Mesenteric fat pad (tissue), 1 donor: ENCODE measurements around the gene HAGH. TPM values are rescaled to one million over a fixed set of nuclear protein-coding genes. Genes with fewer than 3 reads are reported as not detected.

Experiments
- DNase-seq: peaks from one replicate; pipeline ENCODE4 v3.0.0-alpha.2; 2020; ENCODE audit warnings: low spot score
- total RNA-seq: library from RNA; stranded (reverse); fragmentation: NEBNext Ultra II Directional; extraction: Animal tissue kit (Norgen Biotek cat#: 25700); gene quantifications from one replicate; pipeline ENCODE4 v1.2.1, GENCODE V29; 2021
- donor health status: DM: yes; HTN: yes; CAD: no.

Gene HAGH
- total RNA-seq, 1 donor from 2014 or later: 58.4 TPM

DNA sequence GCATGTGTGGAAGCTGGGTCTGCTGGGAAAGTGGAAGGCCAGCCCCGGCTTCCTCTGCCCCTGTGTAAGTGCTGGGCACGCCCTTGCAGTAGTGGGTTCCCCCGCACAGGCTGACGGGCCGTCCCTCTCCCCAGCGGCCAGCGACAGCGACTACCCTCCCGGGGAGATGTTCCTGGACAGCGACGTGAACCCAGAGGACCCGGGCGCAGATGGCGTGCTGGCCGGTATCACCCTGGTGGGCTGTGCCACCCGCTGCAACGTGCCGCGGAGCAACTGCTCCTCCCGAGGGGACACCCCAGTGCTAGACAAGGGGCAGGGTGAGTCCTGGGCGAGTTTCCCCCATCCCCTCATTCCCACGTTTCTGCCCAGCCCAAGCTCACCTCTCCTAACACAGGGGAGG, 60.8 kb downstream of the HAGH start:
- DNase-seq: no peak

DNA sequence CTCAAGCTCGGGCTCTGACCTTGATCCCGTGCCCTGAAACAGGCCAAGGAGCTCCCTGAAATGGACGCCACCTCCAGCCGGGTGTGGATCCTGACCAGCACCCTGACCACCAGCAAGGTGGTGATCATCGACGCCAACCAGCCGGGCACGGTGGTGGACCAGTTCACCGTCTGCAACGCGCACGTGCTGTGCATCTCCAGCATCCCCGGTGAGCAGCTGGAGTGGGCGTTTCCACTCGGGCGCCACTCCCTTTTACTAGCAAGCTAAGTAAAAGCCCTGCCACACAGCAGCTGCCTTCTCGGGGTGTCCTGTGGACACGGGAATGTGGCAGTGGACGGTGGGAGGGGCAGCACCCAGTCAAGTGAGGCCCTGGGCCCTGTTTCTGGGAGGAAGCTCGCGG, 61.7 kb downstream of the HAGH start:
- no peak for DNase-seq

DNA sequence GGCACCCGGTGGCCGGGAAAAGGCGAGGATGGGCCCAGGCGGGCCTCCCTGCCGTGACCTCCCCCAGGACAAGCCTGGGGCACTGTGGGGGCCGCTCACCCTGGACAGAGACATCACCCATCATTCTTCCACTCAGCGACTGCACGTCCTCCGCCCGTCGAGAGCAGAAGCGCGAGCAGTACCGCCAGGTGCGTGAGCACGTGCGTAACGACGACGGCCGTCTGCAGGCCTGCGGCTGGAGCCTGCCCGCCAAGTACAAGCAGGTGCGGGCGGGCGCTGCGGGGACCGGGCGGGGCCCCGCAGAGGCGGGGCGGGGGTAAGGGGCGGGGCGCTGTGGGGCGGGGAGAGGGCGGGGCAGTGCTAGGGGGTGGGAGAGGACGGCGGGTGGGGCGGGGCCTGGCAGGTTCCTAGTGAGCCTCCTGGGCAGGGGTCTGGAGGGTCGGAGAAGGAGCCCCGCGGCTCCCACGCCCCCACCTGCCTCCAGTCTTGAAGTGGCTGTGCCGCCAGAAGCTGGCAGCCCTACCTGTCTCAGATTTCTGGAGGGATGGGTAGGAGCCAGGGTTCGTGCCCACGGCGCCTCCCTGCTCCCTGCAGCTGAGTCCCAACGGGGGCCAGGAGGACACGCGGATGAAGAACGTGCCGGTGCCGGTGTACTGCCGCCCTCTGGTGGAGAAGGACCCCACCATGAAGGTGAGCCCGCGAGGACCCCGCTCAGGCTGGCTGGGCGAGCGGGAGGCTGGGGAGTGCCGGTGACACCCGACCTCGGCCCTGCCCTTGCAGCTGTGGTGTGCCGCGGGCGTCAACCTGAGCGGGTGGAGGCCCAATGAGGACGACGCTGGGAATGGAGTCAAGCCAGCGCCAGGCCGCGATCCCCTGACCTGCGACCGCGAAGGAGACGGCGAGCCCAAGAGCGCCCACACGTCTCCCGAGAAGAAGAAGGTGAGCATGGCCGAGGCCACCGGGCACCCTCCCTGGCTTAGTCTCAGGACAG, 62.8 kb downstream of the HAGH start:
- DNase-seq: no peak

DNA sequence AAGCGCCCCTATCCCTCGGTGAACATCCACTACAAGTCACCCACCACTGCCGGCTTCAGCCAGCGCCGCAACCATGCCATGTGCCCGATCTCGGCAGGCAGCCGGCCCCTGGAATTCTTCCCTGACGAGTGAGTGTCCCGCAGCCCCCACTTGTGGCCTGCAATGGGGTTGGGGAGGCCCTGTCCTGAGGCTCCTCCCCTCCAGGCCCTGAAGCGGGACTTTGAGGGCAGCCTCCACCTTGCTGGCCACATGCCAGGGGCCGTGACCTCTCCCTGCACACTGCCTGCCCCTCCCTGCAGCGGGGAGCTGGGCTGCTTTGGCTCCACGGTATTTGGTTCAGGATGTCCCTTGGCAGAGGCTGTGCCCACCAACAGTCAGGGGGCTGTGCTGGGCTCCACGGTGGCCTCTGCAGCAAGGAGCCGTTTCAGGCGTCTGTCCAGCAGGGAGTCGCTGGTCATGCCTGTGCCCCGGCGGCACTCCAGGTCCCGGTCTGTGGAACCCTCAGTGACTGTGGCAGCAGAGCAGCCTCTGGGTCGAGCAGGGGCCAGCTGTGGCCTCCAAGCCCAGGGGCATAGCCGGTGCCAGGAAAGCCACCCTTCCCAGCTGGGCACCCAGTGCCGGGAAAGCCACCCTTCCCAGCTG, 63.6 kb downstream of the HAGH start:
- no peak for DNase-seq

DNA sequence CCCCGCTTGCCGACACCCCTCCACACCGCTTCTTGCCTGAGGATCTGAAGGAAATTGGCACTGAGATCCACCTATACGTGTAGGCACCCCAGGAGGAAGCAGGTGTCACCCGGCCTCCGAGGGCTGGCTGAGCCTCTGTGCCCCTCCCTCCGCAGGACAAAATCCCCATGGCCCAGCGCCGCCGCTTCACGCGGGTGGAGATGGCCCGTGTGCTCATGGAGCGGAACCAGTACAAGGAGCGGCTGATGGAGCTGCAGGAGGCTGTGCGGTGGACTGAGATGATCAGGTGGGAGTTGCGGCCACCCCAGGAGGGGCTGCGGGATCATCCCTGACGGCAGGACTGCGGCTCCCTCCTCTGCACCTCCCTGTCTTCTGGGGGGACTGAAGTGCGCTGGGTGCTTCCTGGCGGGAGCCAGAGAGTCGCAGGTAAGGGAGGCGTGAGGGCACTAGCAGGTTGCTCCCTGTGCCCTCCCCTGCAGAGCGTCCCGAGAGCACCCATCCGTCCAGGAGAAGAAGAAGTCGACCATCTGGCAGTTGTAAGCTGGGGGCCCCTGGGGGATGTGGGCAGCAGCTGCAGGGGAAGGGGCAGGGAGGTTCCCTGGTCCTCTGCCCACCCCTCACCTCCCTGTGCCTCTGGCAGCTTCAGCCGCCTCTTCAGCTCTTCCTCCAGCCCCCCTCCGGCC, 64.3 kb downstream of the HAGH start:
- DNase-seq: no peak

DNA sequence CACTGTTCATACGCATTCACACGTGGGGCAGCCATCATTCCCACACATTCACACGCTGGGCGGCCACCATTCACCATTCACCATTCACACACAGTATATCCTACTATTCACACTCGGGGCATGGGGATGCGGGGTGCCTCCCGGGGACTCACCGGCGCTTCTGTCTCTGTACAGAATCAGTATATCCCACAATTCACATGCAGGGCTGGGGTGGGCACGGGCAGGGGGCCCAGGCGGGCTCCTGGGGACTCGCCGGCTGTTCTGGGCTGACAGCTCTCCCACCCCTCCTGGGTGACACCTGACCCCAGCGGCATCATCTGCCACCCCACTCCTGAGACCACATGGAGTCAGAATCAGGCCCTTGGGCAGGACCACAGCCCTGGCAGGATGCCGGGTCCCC, 64.9 kb downstream of the HAGH start:
- DNase-seq: no peak

DNA sequence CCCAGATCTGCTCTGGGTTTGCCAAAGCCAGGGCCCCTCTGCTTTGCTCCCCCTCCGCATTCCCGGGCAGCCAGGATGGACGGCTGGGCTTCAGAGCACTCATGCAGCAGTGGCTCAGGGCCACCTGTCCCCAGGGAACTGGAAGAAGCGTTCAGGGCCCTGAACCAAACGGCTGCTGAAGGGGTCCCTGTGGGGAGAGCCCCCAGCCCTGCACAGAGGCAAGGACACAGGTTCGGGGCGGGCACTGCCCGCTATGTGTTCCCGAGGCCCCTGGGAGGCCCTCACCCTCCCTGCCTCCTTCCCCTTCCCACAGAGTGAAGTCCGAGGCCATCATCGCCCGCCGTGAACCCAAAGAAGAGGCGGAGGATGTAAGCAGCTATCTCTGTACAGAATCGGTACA, 65.7 kb downstream of the HAGH start:
- DNase-seq: no peak

DNA sequence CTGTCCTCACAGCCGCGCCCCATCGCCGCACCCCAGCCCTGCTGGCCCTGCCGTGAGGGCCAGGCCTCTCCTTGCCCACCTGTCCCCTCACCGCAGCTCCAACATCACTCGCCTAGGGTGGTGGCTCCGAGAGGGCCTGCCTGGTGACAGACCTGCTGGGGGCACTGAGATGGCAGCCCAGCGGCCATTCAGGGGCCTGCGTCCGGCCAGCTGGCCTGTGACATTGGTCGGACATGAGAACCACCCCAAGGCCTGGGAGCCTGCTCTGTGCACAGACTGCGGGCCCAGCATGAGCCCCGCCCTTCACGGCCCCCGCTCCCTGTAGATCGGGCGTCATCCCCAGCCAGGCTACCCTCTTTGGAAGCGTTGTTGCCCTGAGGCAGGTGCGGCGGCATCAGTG, 67.1 kb downstream of the HAGH start:
- no peak for DNase-seq

DNA sequence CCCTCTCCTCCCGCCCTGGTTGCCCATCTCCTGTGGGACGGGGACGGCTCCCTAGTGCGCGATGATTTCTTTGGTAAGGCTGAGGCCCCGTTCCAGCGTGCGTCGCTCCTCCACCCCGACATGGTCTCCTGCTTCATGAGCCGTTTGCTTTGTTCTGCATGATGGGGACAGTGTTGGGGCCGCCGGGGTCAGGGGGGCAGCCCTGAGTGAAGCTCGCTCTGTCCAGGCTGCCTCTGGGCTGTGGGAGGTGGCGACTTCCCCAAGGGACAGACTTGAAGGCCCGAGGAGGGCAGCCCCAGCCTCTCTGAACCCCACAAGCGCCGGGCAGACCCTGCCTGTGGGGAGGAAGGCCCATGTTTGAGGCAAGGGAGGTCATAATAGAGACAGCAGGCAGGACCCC, 67.7 kb downstream of the HAGH start:
- DNase-seq: no peak

DNA sequence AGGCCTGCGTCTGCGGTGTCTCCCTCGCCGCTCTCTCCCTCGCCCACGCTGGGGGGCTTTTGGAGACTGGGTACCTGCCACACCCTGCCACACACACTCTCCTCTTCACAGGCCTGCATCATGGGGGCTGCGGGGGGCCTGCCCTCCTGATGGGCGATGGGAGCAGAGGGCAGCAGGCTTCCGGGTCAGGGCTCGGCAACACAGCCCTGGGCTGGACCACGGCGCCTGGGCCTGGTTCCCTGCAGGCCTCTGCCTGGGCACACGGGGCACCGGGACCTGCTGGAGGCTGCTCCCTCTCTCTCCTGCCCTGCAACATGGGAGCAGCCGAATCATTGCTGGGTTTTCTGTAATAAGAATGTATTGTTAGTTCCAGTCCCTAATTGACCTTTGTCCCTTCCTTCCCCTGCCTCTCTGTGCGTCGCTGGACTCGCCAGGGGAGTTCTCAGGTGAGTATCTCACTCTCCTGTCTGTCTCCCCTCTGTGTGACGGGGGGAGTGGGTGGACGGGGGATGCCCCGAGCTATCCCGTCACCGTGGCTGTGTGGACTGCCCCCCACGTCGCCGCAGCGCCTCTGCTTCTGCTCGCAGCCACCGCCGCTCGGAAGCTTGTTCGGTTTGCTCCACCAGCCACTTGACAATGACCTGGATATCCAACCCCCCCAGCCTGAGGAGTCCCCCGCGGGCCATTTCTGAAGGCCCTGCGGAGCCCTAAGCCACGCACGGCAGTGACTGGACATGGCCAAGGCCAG, 68.7 kb downstream of the HAGH start:
- no peak for DNase-seq

Other genes starting within 250 kb of the HAGH start
- 12.7 TPM for gene IFT140, start 214.8 kb downstream of the HAGH start, total RNA-seq
- 15.4 TPM for gene CRAMP1, start 214.5 kb downstream of the HAGH start, total RNA-seq
- 39.0 TPM for gene JPT2, start 148.5 kb downstream of the HAGH start, total RNA-seq
- gene MAPK8IP3, start 120.6 kb downstream of the HAGH start, total RNA-seq: 55.6 TPM
- gene NME3, start 55.3 kb downstream of the HAGH start, total RNA-seq: 34.6 TPM
- gene EME2, start 54.0 kb downstream of the HAGH start, total RNA-seq: 14.5 TPM
- 71.3 TPM for gene MRPS34, start 53.7 kb downstream of the HAGH start, total RNA-seq
- gene SPSB3, start 44.3 kb downstream of the HAGH start, total RNA-seq: 28.8 TPM
- gene NUBP2, start 43.9 kb downstream of the HAGH start, total RNA-seq: 35.1 TPM
- gene IGFALS, start 33.1 kb downstream of the HAGH start, total RNA-seq: not detected
- 17.9 TPM for gene FAHD1, start 381 bp upstream of the HAGH start, total RNA-seq
- not detected for gene MEIOB, start 45.3 kb upstream of the HAGH start, total RNA-seq
- not detected for gene HS3ST6, start 91.6 kb upstream of the HAGH start, total RNA-seq
- 27.1 TPM for gene MSRB1, start 116.4 kb upstream of the HAGH start, total RNA-seq
- gene RPL3L, start 127.9 kb upstream of the HAGH start, total RNA-seq: not detected
- 126 TPM for gene NDUFB10, start 132.7 kb upstream of the HAGH start, total RNA-seq
- gene RPS2, start 138.0 kb upstream of the HAGH start, total RNA-seq: 1,385 TPM
- gene RNF151, start 140.0 kb upstream of the HAGH start, total RNA-seq: not detected
- gene TBL3, start 145.2 kb upstream of the HAGH start, total RNA-seq: 26.5 TPM
- not detected for gene NOXO1, start 154.6 kb upstream of the HAGH start, total RNA-seq
- gene GFER, start 157.4 kb upstream of the HAGH start, total RNA-seq: 15.7 TPM
- gene SYNGR3, start 163.1 kb upstream of the HAGH start, total RNA-seq: not detected
- 50.5 TPM for gene ZNF598, start 183.0 kb upstream of the HAGH start, total RNA-seq
- gene NPW, start 193.0 kb upstream of the HAGH start, total RNA-seq: 0.58 TPM
- gene NHERF2, start 200.1 kb upstream of the HAGH start, total RNA-seq: 238 TPM
- 9.9 TPM for gene NTHL1, start 221.0 kb upstream of the HAGH start, total RNA-seq
- gene TSC2, start 221.2 kb upstream of the HAGH start, total RNA-seq: 88.3 TPM